Endothelial cell of umbilical vein (primary cell): ENCODE data around the gene TLE1.

Experiments
- CTCF ChIP-seq, 2 donors: IDR thresholded peaks; 1 replicate in 1 of 2; 2 replicates in 1 of 2; pipeline ENCODE4 v1.5.1; 2011; ENCODE audit warnings: low read length in 2 of 2, mild to moderate bottlenecking in 2 of 2, moderate library complexity in 2 of 2, control low read depth in 1 of 2, inconsistent platforms in 1 of 2, low read depth in 1 of 2; ENCODE audit not compliant: insufficient read depth in 1 of 2; ENCODE audit errors: extremely low read depth in 1 of 2
- EZH2 ChIP-seq: IDR thresholded peaks from 2 replicates; pipeline ENCODE4 v1.6.1; 2012; ENCODE audit warnings: borderline replicate concordance, low read depth, mild to moderate bottlenecking, moderate library complexity, low read length, inconsistent platforms; ENCODE audit not compliant: severe bottlenecking
- FOS ChIP-seq: IDR thresholded peaks from 2 replicates; pipeline ENCODE4 v1.6.1; 2011; ENCODE audit warnings: mild to moderate bottlenecking, low read length, moderate library complexity, borderline replicate concordance; ENCODE audit not compliant: insufficient read depth
- GATA2 ChIP-seq: IDR thresholded peaks from 2 replicates; pipeline ENCODE4 v1.7.0; 2011; ENCODE audit warnings: low read depth, mild to moderate bottlenecking, moderate library complexity, mixed read lengths, low read length; ENCODE audit not compliant: insufficient read length, insufficient read depth
- JUN ChIP-seq: IDR thresholded peaks from 2 replicates; pipeline ENCODE4 v1.6.1; 2011; ENCODE audit warnings: borderline replicate concordance, low read depth; ENCODE audit not compliant: insufficient read length, insufficient read depth
- MYC ChIP-seq: IDR thresholded peaks from one replicate; pipeline ENCODE4 v1.6.1; 2011; ENCODE audit warnings: mild to moderate bottlenecking, low read depth, low read length
- POLR2A ChIP-seq: IDR thresholded peaks from 2 replicates; pipeline ENCODE4 v1.6.1; 2012; ENCODE audit warnings: low read depth, mild to moderate bottlenecking, control low read depth, low read length
- POLR2AphosphoS5 ChIP-seq: IDR thresholded peaks from 2 replicates; pipeline ENCODE4 v1.6.1; 2012; ENCODE audit warnings: low read depth, mild to moderate bottlenecking, control low read depth, low read length, moderate library complexity; ENCODE audit not compliant: insufficient read depth

- TF ChIP-seq POLR2A (no peak), POLR2AphosphoS5 (no peak), JUN (no peak), CTCF (IDR thresholded peaks at IDR 0.05; ENCODE audit: extremely low read depth in 1 of 2, insufficient read depth in 1 of 2, low read depth in 1 of 2, low read length in 2 of 2) (no peak), FOS (no peak), MYC (no peak), EZH2 (no peak), GATA2 (no peak)
Observed at GRCh38 chr9:81589392-81589791, 100.0 kb downstream of the TLE1 start.
